ENCODE measurements around the gene BUB1B. TPM values are rescaled to one million over a fixed set of nuclear protein-coding genes. Genes with fewer than 3 reads are reported as not detected.
"Not testable (repeated sequence)": the region's sequence is repeated elsewhere in the genome, so short reads cannot be mapped to it uniquely, and the experiment has no call there.

The BUB1B gene, protein sequence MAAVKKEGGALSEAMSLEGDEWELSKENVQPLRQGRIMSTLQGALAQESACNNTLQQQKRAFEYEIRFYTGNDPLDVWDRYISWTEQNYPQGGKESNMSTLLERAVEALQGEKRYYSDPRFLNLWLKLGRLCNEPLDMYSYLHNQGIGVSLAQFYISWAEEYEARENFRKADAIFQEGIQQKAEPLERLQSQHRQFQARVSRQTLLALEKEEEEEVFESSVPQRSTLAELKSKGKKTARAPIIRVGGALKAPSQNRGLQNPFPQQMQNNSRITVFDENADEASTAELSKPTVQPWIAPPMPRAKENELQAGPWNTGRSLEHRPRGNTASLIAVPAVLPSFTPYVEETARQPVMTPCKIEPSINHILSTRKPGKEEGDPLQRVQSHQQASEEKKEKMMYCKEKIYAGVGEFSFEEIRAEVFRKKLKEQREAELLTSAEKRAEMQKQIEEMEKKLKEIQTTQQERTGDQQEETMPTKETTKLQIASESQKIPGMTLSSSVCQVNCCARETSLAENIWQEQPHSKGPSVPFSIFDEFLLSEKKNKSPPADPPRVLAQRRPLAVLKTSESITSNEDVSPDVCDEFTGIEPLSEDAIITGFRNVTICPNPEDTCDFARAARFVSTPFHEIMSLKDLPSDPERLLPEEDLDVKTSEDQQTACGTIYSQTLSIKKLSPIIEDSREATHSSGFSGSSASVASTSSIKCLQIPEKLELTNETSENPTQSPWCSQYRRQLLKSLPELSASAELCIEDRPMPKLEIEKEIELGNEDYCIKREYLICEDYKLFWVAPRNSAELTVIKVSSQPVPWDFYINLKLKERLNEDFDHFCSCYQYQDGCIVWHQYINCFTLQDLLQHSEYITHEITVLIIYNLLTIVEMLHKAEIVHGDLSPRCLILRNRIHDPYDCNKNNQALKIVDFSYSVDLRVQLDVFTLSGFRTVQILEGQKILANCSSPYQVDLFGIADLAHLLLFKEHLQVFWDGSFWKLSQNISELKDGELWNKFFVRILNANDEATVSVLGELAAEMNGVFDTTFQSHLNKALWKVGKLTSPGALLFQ
- total RNA-seq (2014; rRNA removed; shearing (Covaris generic); ENCODE audit: low replicate concordance), result 58.2 and 60.1 TPM in 2 replicates

DNA sequence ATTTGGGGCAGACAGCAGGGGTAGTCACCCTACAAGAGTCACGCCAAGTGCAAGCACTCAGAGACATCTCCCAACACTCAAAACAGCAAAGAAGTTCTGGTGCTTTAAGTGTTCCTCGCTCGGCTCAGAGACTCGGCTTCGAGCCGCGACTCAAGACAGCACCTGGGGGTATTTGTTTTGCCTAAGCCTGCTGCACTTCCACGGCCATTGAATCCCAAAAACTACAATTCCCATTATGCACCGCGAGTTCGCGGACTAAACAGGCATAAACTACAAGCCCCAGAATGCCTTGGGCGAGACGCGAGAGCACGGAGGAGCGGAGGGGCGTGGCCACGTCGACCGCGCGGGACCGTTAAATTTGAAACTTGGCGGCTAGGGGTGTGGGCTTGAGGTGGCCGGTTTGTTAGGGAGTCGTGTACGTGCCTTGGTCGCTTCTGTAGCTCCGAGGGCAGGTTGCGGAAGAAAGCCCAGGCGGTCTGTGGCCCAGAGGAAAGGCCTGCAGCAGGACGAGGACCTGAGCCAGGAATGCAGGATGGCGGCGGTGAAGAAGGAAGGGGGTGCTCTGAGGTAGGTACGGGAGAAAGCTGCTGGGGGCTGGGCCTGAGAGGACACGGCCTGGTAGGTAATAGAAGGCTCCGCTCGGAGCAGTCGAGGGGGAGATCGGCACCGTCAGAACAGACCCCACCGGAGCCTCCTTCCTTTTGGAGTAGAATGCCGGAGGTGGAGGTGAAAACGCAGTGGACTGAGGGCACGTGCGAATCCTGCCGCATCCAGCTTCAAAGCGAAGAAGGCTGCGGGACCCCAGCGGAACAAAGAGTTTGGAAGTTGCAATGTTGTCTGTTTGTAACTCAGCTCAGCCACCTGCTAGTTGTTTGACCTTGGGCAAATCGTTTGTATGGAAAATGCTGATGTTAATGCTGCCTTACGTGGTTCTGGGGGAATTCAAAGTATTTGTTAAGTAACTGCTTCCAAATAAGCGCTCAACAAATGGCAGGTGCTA lies at the start of gene BUB1B:
TSS of gene BUB1B (plus strand) at position 381 of the 1,000 bp plus-strand sequence. CDS start at position 533, 152 bp downstream.
- H3K9me3 ChIP-seq (ENCODE audit: low read length), result no peaks in the 10 kb centered on the region
- peak within 1 kb of the TSS; percentile 91 for H3K4me3 ChIP-seq (ENCODE audit: low read length)
- peak; percentile 98 for DNase-seq
- H3K79me2 ChIP-seq (ENCODE audit: low read length), result peaks cover 52% of the 10 kb centered on the region
- peaks cover 29% of the 10 kb centered on the region for H3K36me3 ChIP-seq (ENCODE audit: insufficient read depth, low read length)
- H3K27me3 ChIP-seq (ENCODE audit: low read length), result no peaks in the 10 kb centered on the region
- peaks cover 36% of the 10 kb centered on the region for H3K4me1 ChIP-seq (ENCODE audit: low read length)
- peak within 1 kb of the TSS; percentile 74 for H3K27ac ChIP-seq (ENCODE audit: low read length)
- no peaks in the 10 kb centered on the region; the same call in 1 of the 2 replicates for H3K9me2 ChIP-seq (replicated peaks; ENCODE audit: insufficient read depth, low read length)
- peak within 1 kb of the TSS; percentile 92 for H2AFZ ChIP-seq (ENCODE audit: low read length)
- peak within 1 kb of the TSS; percentile 81 for H3K4me2 ChIP-seq (ENCODE audit: low read depth, low read length, poor library complexity, severe bottlenecking)
- H3K9ac ChIP-seq (ENCODE audit: low read length), result peak within 1 kb of the TSS; percentile 90
- no peaks in the 10 kb centered on the region for H4K20me1 ChIP-seq (ENCODE audit: insufficient read depth, low read depth, low read length)

DNA sequence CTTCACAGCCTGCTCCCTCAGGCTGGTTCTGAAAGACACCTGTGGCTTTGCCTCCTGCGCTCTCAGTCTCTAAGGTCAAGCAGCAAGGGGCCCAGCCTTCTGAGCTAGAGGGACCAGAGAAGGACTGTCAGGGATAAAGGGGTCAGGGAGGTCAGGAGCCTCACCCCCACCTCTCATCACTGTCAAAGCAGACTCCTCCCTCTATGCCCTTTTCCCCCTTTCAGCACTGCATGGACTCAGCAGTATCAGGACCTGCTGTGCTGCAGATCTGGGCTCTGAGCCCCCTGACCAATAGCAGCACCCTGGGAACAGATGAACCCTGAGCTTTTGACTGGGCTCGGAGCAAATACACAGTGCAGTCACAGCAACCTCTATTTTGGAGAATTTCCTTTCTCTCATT lies 49.0 kb upstream of the BUB1B start:
- Histone ChIP-seq H3K4me3 (ENCODE audit: low read length) (no peak overlapping the region), H2AFZ (ENCODE audit: low read length) (no peak overlapping the region), H3K9me3 (ENCODE audit: low read length) (no peaks in the 10 kb centered on the region), H3K9me2 (replicated peaks; ENCODE audit: insufficient read depth, low read length) (no peaks in the 10 kb centered on the region), H4K20me1 (ENCODE audit: insufficient read depth, low read depth, low read length) (no peaks in the 10 kb centered on the region), H3K4me1 (ENCODE audit: low read length) (peaks cover 33% of the 10 kb centered on the region), H3K27me3 (ENCODE audit: low read length) (no peaks in the 10 kb centered on the region), H3K79me2 (ENCODE audit: low read length) (no peaks in the 10 kb centered on the region), H3K4me2 (ENCODE audit: low read depth, low read length, poor library complexity, severe bottlenecking) (no peak overlapping the region), H3K27ac (ENCODE audit: low read length) (no peak overlapping the region), H3K36me3 (ENCODE audit: insufficient read depth, low read length) (no peaks in the 10 kb centered on the region), H3K9ac (ENCODE audit: low read length) (no peak overlapping the region)
- DNase-seq, result no peak

DNA sequence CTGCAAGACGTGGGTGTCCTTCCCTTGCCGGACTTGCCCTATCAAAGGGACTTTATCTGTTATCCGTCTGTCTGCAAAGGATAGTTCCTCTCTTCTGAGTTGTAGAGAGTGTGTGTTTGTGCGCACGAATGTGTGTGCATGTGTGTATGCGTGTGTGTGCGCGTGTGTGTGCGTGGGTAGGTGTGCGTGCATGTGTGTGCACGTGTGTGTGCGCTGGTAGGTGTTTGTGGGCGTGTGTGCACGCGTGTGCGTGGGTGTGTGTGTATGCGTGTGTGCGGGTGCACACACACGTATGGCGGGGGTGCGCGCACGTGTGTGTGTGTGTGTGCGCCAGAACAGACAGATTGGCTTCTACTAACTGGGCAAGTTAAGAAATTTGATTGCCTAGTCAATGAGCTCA lies 48.1 kb upstream of the BUB1B start:
- Histone ChIP-seq H3K36me3 (ENCODE audit: insufficient read depth, low read length) (no peaks in the 10 kb centered on the region), H4K20me1 (ENCODE audit: insufficient read depth, low read depth, low read length) (no peaks in the 10 kb centered on the region), H3K9me3 (ENCODE audit: low read length) (no peaks in the 10 kb centered on the region), H3K27me3 (ENCODE audit: low read length) (no peaks in the 10 kb centered on the region), H3K79me2 (ENCODE audit: low read length) (no peaks in the 10 kb centered on the region), H3K4me1 (ENCODE audit: low read length) (peaks cover 24% of the 10 kb centered on the region), H3K27ac (ENCODE audit: low read length) (no peak overlapping the region), H2AFZ (ENCODE audit: low read length) (no peak overlapping the region), H3K4me2 (ENCODE audit: low read depth, low read length, poor library complexity, severe bottlenecking) (no peak overlapping the region), H3K9me2 (replicated peaks; ENCODE audit: insufficient read depth, low read length) (no peaks in the 10 kb centered on the region), H3K4me3 (ENCODE audit: low read length) (no peak overlapping the region), H3K9ac (ENCODE audit: low read length) (no peak overlapping the region)
- DNase-seq, result no peak

DNA sequence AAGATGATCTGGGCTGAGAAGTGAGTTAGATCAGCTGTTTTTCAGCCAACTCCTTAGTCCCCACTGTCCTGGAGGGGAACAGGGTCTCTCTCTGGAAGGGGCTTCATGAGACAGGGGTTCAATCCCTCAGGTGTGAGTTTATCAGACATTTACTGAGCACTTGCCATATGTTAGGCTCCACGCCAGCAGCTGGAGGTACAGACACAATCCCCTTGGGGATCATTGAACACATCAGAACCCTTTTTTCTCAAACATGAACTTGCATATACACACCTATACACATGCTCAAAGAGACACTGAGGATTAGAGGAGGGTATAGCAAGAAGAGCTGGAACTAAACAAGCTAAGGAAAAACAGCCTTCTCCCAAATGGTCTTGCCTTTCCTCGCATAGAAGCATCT lies 46.7 kb upstream of the BUB1B start:
- H3K27ac ChIP-seq (ENCODE audit: low read length), result no peak overlapping the region
- no peak overlapping the region for H3K4me2 ChIP-seq (ENCODE audit: low read depth, low read length, poor library complexity, severe bottlenecking)
- no peaks in the 10 kb centered on the region for H3K9me3 ChIP-seq (ENCODE audit: low read length)
- H3K27me3 ChIP-seq (ENCODE audit: low read length), result no peaks in the 10 kb centered on the region
- H3K9ac ChIP-seq (ENCODE audit: low read length), result no peak overlapping the region
- no peaks in the 10 kb centered on the region for H3K79me2 ChIP-seq (ENCODE audit: low read length)
- DNase-seq, result no peak
- peaks cover 13% of the 10 kb centered on the region for H3K4me1 ChIP-seq (ENCODE audit: low read length)
- H4K20me1 ChIP-seq (ENCODE audit: insufficient read depth, low read depth, low read length), result no peaks in the 10 kb centered on the region
- no peaks in the 10 kb centered on the region for H3K36me3 ChIP-seq (ENCODE audit: insufficient read depth, low read length)
- H2AFZ ChIP-seq (ENCODE audit: low read length), result no peak overlapping the region
- no peaks in the 10 kb centered on the region for H3K9me2 ChIP-seq (replicated peaks; ENCODE audit: insufficient read depth, low read length)
- H3K4me3 ChIP-seq (ENCODE audit: low read length), result no peak overlapping the region

DNA sequence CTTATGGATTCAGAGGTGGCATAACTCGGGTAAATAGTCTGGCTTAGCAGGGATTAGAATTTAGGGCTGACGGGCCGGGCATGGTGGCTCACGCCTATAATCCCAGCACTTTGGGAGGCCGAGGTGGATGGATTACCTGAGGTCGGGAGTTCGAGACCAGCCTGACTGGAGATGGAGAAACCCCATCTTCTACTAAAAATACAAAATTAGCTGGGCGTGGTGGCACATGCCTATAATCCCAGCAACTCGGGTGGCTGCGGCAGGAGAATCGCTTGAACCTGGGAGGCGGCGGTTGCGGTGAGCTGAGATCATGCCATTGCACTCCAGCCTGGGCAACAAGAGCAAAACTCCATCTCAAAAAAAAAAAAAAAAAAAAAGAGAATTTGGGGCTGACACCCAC lies 45.8 kb upstream of the BUB1B start:
- not testable (repeated sequence) for H3K9me2 ChIP-seq (replicated peaks; ENCODE audit: insufficient read depth, low read length); H3K27ac ChIP-seq (ENCODE audit: low read length); H3K4me1 ChIP-seq (ENCODE audit: low read length); H4K20me1 ChIP-seq (ENCODE audit: insufficient read depth, low read depth, low read length); H2AFZ ChIP-seq (ENCODE audit: low read length); H3K9ac ChIP-seq (ENCODE audit: low read length); DNase-seq; H3K27me3 ChIP-seq (ENCODE audit: low read length); H3K9me3 ChIP-seq (ENCODE audit: low read length); H3K4me3 ChIP-seq (ENCODE audit: low read length); H3K36me3 ChIP-seq (ENCODE audit: insufficient read depth, low read length); H3K79me2 ChIP-seq (ENCODE audit: low read length)
- peak overlapping the region; percentile 33 for H3K4me2 ChIP-seq (ENCODE audit: low read depth, low read length, poor library complexity, severe bottlenecking)

DNA sequence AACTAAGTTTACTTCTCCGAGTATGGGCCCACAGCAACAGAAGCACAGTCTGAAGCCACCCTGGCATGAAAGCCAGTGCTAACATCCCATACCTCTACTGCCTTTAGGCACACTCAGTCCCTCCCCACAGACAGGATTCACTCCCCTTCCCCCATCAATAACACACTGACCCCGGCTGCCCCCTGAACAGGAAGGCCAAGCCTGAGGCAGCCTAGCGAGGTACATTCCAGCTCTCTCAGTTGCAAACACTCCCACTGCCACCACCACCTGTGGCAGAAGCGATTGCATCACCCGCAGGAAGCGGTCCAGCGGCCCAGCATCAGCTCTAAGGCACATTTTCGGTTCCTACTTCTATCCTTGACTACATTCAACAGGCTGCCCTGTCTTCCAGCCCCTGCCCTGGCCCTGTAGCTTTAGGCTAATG lies 45.2 kb upstream of the BUB1B start:
- no peak overlapping the region; the same call in 1 of the 2 replicates for H3K4me3 ChIP-seq (ENCODE audit: low read length)
- peak overlapping the region; percentile 33 for H3K4me2 ChIP-seq (ENCODE audit: low read depth, low read length, poor library complexity, severe bottlenecking)
- no peak overlapping the region for H3K27ac ChIP-seq (ENCODE audit: low read length)
- DNase-seq, result peak; percentile 75
- H3K9me3 ChIP-seq (ENCODE audit: low read length), result no peaks in the 10 kb centered on the region
- no peaks in the 10 kb centered on the region for H3K9me2 ChIP-seq (replicated peaks; ENCODE audit: insufficient read depth, low read length)
- H3K27me3 ChIP-seq (ENCODE audit: low read length), result no peaks in the 10 kb centered on the region
- peak overlapping the region; percentile 86; the same call in 1 of the 2 replicates for H2AFZ ChIP-seq (ENCODE audit: low read length)
- peaks cover 10% of the 10 kb centered on the region for H3K4me1 ChIP-seq (ENCODE audit: low read length)
- H3K36me3 ChIP-seq (ENCODE audit: insufficient read depth, low read length), result no peaks in the 10 kb centered on the region
- peak overlapping the region; percentile 60 for H3K9ac ChIP-seq (ENCODE audit: low read length)
- no peaks in the 10 kb centered on the region for H3K79me2 ChIP-seq (ENCODE audit: low read length)
- no peaks in the 10 kb centered on the region for H4K20me1 ChIP-seq (ENCODE audit: insufficient read depth, low read depth, low read length)

DNA sequence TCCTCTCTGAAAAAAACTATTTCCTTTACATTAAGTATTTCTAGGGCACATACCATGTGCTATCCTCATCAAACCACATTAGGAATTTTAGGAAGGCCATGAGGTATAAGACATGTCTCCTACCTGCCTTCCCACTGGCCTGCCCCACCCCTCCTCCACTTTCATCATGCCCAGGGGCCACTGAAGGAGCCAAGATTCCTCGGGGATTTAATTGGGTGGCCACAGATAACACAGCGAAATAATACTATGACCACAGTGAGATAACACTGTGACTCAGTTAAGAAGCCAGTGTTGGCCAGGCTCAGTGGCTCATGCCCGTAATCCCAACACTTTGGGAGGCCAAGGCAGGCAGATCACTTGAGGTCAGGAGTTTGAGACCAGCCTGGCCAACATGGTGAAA lies 42.4 kb upstream of the BUB1B start:
- no peaks in the 10 kb centered on the region for H3K79me2 ChIP-seq (ENCODE audit: low read length)
- H3K9me3 ChIP-seq (ENCODE audit: low read length), result no peaks in the 10 kb centered on the region
- no peak overlapping the region for H3K27ac ChIP-seq (ENCODE audit: low read length)
- H2AFZ ChIP-seq (ENCODE audit: low read length), result no peak overlapping the region
- no peak overlapping the region for H3K4me2 ChIP-seq (ENCODE audit: low read depth, low read length, poor library complexity, severe bottlenecking)
- H4K20me1 ChIP-seq (ENCODE audit: insufficient read depth, low read depth, low read length), result no peaks in the 10 kb centered on the region
- no peak for DNase-seq
- H3K4me3 ChIP-seq (ENCODE audit: low read length), result no peak overlapping the region
- peaks cover 24% of the 10 kb centered on the region for H3K4me1 ChIP-seq (ENCODE audit: low read length)
- no peak overlapping the region for H3K9ac ChIP-seq (ENCODE audit: low read length)
- H3K9me2 ChIP-seq (replicated peaks; ENCODE audit: insufficient read depth, low read length), result no peaks in the 10 kb centered on the region
- H3K36me3 ChIP-seq (ENCODE audit: insufficient read depth, low read length), result no peaks in the 10 kb centered on the region
- no peaks in the 10 kb centered on the region for H3K27me3 ChIP-seq (ENCODE audit: low read length)

All from Karpas-422 (cell line).